Natural killer cell treated with Interleukin-12 subunit alpha and Interleukin-12 subunit beta and Interleukin-15 and Interleukin-18, amount 100 ng/mL, for 72 hours (primary cell): ENCODE results near the gene LRRC23. TPM values are rescaled to one million over a fixed set of nuclear protein-coding genes. Genes with fewer than 3 reads are reported as not detected.

ENCODE experiments used
- ATAC-seq, 2 donors: fragments of 150-1000 bp; cut with Tn5 transposase in 1 of 2; sonication (Bioruptor Pico), chemical (Tn5 transposase) in 1 of 2; 2 replicates each; pipeline ENCODE4 v1.10.0; 2021
- DNase-seq: peaks from one replicate; pipeline ENCODE4 v3.0.0; 2022; ENCODE audit warnings: low spot score
- H3K27ac Mint-ChIP-seq, 2 donors: 1 replicate in 1 of 2; 2 replicates in 1 of 2; pipeline ENCODE4 v1.8.0; 2022; ENCODE audit warnings: mixed read lengths in 2 of 2, mild to moderate bottlenecking in 1 of 2, moderate library complexity in 1 of 2
- H3K27me3 Mint-ChIP-seq, 2 donors: 1 replicate in 1 of 2; 2 replicates in 1 of 2; pipeline ENCODE4 v1.8.0; 2022; ENCODE audit warnings: mixed read lengths in 2 of 2
- H3K36me3 Mint-ChIP-seq: one replicate; pipeline ENCODE4 v1.8.0; 2022; ENCODE audit warnings: mixed read lengths
- H3K4me1 Mint-ChIP-seq, 2 donors: 1 replicate in 1 of 2; 2 replicates in 1 of 2; pipeline ENCODE4 v1.8.0; 2022; ENCODE audit warnings: low read depth in 2 of 2, mixed read lengths in 2 of 2, mild to moderate bottlenecking in 1 of 2
- H3K4me3 Mint-ChIP-seq: one replicate; pipeline ENCODE4 v1.8.0; 2022; ENCODE audit warnings: mixed read lengths
- H3K9me3 Mint-ChIP-seq: 2 replicates; pipeline ENCODE4 v1.8.0; 2022; ENCODE audit warnings: mixed read lengths
- total RNA-seq, 2 donors: library from RNA; stranded (reverse); gene quantifications; one replicate each; pipeline ENCODE4 v1.2.3, GENCODE V29; 2022

The LRRC23 gene
- total RNA-seq, 2 donors from 2014 or later, result 3.2 to 7.1 TPM

GRCh38 chr12:6961278-6961694 is 56.7 kb downstream of the LRRC23 start:
- H3K4me1 Mint-ChIP-seq, result peaks cover 58 to 59% of the 10 kb centered on the region in 2 donors
- no peaks in the 10 kb centered on the region for H3K27me3 Mint-ChIP-seq
- peaks cover 12% of the 10 kb centered on the region for H3K36me3 Mint-ChIP-seq
- peak overlapping the region; percentile 96 for H3K27ac Mint-ChIP-seq
- peak; percentile 74 to 82 for ATAC-seq
- peak; percentile 92 for DNase-seq
- H3K4me3 Mint-ChIP-seq, result peak overlapping the region; percentile 89
- no peaks in the 10 kb centered on the region for H3K9me3 Mint-ChIP-seq

- Mint-ChIP-seq H3K27me3 (no peaks in the 10 kb centered on the region), H3K4me1 (peaks cover 56 to 57% of the 10 kb centered on the region in 2 donors), H3K9me3 (no peaks in the 10 kb centered on the region), H3K4me3 (peak overlapping the region; percentile 89), H3K36me3 (peaks cover 17% of the 10 kb centered on the region), H3K27ac (peak overlapping the region; percentile 96)
- peak in 1 of 2 donors; percentile 34 for ATAC-seq
- no peak for DNase-seq
Observed at GRCh38 chr12:6961695-6962284, 57.2 kb downstream of the LRRC23 start.

GRCh38 chr12:6962285-6963015 is 57.8 kb downstream of the LRRC23 start:
- DNase-seq, result no peak
- Mint-ChIP-seq H3K4me1 (peaks cover 50 to 51% of the 10 kb centered on the region in 2 donors), H3K9me3 (no peaks in the 10 kb centered on the region), H3K4me3 (peak overlapping the region; percentile 89), H3K27me3 (no peaks in the 10 kb centered on the region), H3K27ac (peak overlapping the region; percentile 96), H3K36me3 (peaks cover 13% of the 10 kb centered on the region)
- ATAC-seq, result no peak

- H3K27ac Mint-ChIP-seq, result peak overlapping the region; percentile 96
- ATAC-seq (no peak), DNase-seq (no peak)
- H3K9me3 Mint-ChIP-seq, result no peaks in the 10 kb centered on the region
- peaks cover 13% of the 10 kb centered on the region for H3K36me3 Mint-ChIP-seq
- H3K27me3 Mint-ChIP-seq, result no peaks in the 10 kb centered on the region
- H3K4me1 Mint-ChIP-seq, result peaks cover 45 to 47% of the 10 kb centered on the region in 2 donors
- no peak overlapping the region for H3K4me3 Mint-ChIP-seq
Observed at GRCh38 chr12:6963016-6963731, 58.6 kb downstream of the LRRC23 start.

Other genes starting within 250 kb of the LRRC23 start
- 10 to 100 TPM; 13.0 to 16.7 TPM for gene ING4, start 241.7 kb upstream of the LRRC23 start, total RNA-seq
- 10 to 100 TPM; 81.1 to 90.0 TPM for gene ZNF384, start 215.4 kb upstream of the LRRC23 start, total RNA-seq
- gene PIANP, start 204.0 kb upstream of the LRRC23 start, total RNA-seq, result under 1 TPM in 1 of 2 donors, not detected in 1; 0.17 TPM
- gene COPS7A, start 180.8 kb upstream of the LRRC23 start, total RNA-seq, result 10 to 100 TPM; 49.6 to 60.6 TPM
- 100 to 1,000 TPM in 1 of 2 donors, 10 to 100 TPM in 1; 98.3 to 124 TPM for gene MLF2, start 151.7 kb upstream of the LRRC23 start, total RNA-seq
- 10 to 100 TPM; 50.4 to 93.8 TPM for gene PTMS, start 138.5 kb upstream of the LRRC23 start, total RNA-seq
- gene LAG3, start 132.3 kb upstream of the LRRC23 start, total RNA-seq, result 100 to 1,000 TPM in 1 of 2 donors, 10 to 100 TPM in 1; 78.2 to 365 TPM
- gene CD4, start 115.3 kb upstream of the LRRC23 start, total RNA-seq, result 1 to 10 TPM in 1 of 2 donors, under 1 TPM in 1; 0.43 to 5.4 TPM
- not detected for gene GPR162, start 83.0 kb upstream of the LRRC23 start, total RNA-seq
- gene P3H3, start 76.4 kb upstream of the LRRC23 start, total RNA-seq, result 1 to 10 TPM in 1 of 2 donors, not detected in 1; 1.3 TPM
- gene GNB3, start 63.9 kb upstream of the LRRC23 start, total RNA-seq, result not detected
- gene CDCA3, start 53.5 kb upstream of the LRRC23 start, total RNA-seq, result 100 to 1,000 TPM in 1 of 2 donors, 10 to 100 TPM in 1; 40.7 to 105 TPM
- 100 to 1,000 TPM in 1 of 2 donors, 10 to 100 TPM in 1; 91.7 to 105 TPM for gene USP5, start 52.7 kb upstream of the LRRC23 start, total RNA-seq
- 1,000 to 10,000 TPM; 1,157 to 1,903 TPM for gene TPI1, start 37.3 kb upstream of the LRRC23 start, total RNA-seq
- 1 to 10 TPM; 6.0 to 6.9 TPM for gene SPSB2, start 31.5 kb upstream of the LRRC23 start, total RNA-seq
- 100 to 1,000 TPM; 151 to 158 TPM for gene ENO2, start 9.8 kb downstream of the LRRC23 start, total RNA-seq
- 10 to 100 TPM; 36.5 to 62.2 TPM for gene ATN1, start 23.1 kb downstream of the LRRC23 start, total RNA-seq
- gene RNU7-1, start 39.0 kb downstream of the LRRC23 start, total RNA-seq, result not detected
- 100 to 1,000 TPM in 1 of 2 donors, 10 to 100 TPM in 1; 89.7 to 106 TPM for gene C12orf57, start 39.2 kb downstream of the LRRC23 start, total RNA-seq
- gene PTPN6, start 46.5 kb downstream of the LRRC23 start, total RNA-seq, result 100 to 1,000 TPM in 1 of 2 donors, 10 to 100 TPM in 1; 71.6 to 131 TPM
- 100 to 1,000 TPM; 227 to 350 TPM for gene PHB2, start 65.8 kb downstream of the LRRC23 start, total RNA-seq
- gene EMG1, start 66.1 kb downstream of the LRRC23 start, total RNA-seq, result 100 to 1,000 TPM in 1 of 2 donors, 10 to 100 TPM in 1; 74.9 to 141 TPM
- 10 to 100 TPM; 25.4 to 31.9 TPM for gene LPCAT3, start 113.7 kb downstream of the LRRC23 start, total RNA-seq
- gene C1S, start 155.9 kb downstream of the LRRC23 start, total RNA-seq, result 1 to 10 TPM; 1.3 to 4.3 TPM
- 1 to 10 TPM; 1.6 to 1.7 TPM for gene C1R, start 187.6 kb downstream of the LRRC23 start, total RNA-seq
- 10 to 100 TPM; 24.8 to 29.1 TPM for gene C1RL, start 204.4 kb downstream of the LRRC23 start, total RNA-seq
- not detected for gene RBP5, start 224.1 kb downstream of the LRRC23 start, total RNA-seq
- 10 to 100 TPM; 36.3 to 40.0 TPM for gene CLSTN3, start 225.5 kb downstream of the LRRC23 start, total RNA-seq